ENCODE measurements around the gene ATOX1.
"Not testable (repeated sequence)": the region's sequence is repeated elsewhere in the genome, so short reads cannot be mapped to it uniquely, and the experiment has no call there.

Gene ATOX1

DNA sequence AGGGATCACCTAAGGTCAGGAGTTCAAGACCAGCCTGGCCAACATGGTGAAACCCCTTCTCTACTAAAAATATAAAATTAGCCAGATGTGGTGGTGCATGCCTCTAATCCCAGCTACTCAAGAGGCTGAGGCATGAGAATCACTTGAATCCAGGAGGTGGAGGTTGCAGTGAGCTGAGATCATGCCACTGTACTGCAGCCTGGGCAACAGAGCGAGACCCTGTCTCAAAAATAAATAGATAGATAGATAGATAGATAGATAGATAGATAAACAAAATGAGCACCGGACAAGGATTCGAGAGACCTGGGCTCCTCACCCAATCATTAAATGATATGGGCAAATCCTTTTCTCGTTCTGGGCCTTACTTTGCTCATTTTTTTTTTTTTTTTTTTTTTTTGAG, 60.4 kb downstream of the ATOX1 start:
- DNase-seq (ENCODE audit: low spot score): not testable (repeated sequence)

DNA sequence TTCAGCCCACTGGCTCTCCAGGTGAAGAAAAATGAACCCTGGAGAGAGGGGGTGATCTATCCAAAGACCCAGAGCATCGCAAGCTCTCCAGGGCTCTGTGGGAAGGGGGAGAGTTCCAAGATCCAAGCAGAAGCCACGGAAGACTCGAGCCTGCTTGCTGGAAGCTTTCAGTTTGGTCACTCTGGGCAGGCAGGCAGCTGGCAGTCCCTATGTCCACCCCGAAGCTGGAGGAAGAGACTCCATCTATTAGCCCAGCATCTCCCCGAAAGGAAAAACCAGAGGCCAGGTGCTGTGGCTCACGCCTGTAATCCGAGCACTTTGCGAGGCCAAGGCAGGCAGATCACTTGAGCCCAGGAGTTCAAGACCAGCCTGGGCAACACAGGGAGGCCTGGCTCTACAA, 61.0 kb downstream of the ATOX1 start:
- DNase-seq (ENCODE audit: low spot score): no peak

DNA sequence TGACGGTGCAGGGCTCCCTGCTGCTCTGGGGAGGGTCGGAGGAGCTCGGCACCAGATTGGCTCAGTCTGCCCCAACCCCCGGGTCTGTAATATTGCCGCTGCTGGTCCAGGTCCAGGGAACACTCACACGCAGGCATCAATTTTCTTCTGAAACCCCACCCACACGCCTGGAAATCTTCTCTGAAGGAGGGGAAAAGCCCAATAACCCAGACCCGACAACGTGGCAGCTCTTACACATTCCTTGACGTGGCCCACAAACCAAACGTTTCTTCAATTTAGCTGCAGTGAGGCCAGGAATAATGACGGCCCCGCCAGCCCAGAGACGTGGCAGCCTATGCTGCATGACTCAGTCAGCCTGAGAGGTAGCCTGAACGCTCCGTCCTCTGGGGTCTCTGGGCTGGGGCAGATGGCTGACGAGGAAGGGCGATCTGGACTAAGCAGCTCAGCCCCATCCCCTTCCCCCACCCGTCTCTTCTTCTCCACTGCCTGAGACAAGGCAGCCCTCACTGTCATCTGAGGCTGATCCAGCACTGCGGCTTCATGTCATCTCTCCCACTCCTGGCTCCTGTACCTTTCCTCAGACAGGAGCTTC, 61.9 kb downstream of the ATOX1 start:
- peak; percentile 72 for DNase-seq (ENCODE audit: low spot score)

DNA sequence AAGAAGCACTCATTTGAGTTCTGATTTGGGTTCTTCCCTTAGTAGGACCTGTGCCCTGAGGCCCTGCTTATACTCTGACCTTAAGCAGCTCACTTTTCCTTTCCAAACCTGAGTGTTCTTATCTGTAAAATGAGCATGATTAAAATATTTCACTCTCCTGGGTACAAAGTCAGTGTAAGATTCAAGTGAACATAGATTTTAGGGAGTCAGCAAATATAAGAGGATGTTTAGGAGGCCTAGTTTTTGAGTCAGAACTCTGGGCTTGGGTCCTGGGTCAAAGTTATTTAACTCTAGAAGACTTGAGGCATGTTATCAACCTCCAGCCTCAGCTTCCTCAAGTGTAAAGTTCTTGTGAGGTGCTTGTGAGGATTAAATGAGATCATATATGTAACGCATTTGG, 63.0 kb downstream of the ATOX1 start:
- DNase-seq (ENCODE audit: low spot score): no peak

DNA sequence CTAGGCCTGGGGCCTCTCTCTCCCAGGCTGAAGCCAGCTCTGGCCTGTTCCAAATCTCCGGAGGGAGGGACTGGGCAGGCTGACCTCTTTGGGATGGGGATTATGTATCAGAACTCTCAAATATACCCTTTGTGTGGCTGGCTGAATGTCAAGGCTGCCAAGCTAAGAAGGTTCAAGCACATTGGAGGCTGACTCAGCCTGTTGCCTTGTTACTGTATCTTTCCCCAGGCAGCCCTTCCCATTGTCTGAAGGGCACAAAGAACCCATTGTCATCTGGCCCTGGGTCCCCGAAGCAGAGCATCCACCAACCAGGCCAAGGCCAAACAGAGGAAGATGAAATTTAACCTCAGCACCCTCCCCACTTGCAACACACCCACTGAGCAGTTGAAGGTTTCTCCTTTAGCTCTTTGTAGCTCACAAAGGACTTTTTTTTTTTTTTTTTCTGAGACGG, 64.4 kb downstream of the ATOX1 start:
- DNase-seq (ENCODE audit: low spot score): no peak
